LNCaP clone FGC (cell line): ENCODE measurements around the gene PRKAR2A.

Experiments
- DNase-seq: peaks from one replicate; pipeline ENCODE4 v3.0.0-alpha.2; 2011; ENCODE audit warnings: low read depth
- H3K4me3 ChIP-seq: 2 replicates; pipeline ENCODE4 v1.5.1; 2011; ENCODE audit warnings: mild to moderate bottlenecking, low read depth, low read length, control low read depth
- TF ChIP-seq, protein P1 (sequence below): IDR thresholded peaks from 2 replicates; pipeline ENCODE4 v1.5.1; 2012; ENCODE audit warnings: mild to moderate bottlenecking; ENCODE audit not compliant: control insufficient read depth, insufficient read depth; ENCODE audit errors: extremely low read depth

Gene PRKAR2A

DNA sequence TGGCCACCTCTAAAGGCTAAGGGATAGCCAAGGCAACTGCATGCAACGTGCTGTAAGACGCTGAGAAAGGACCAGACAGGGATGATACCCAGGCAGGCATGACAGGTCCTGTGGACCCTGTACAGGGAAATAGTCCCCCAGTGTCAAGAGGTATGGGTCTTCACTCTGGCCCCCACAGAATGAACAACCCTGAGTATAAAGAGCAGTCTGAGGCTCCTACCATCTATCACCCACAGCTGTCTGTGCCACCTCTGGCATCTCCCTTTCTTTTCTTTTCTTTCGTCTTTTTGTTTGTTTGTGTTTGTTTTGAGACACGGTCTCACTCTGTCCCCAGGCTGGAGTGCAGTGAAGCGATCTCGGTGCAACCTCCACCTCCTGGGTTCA is 32.3 kb upstream of the PRKAR2A start:
- TF ChIP-seq, protein P1, sequence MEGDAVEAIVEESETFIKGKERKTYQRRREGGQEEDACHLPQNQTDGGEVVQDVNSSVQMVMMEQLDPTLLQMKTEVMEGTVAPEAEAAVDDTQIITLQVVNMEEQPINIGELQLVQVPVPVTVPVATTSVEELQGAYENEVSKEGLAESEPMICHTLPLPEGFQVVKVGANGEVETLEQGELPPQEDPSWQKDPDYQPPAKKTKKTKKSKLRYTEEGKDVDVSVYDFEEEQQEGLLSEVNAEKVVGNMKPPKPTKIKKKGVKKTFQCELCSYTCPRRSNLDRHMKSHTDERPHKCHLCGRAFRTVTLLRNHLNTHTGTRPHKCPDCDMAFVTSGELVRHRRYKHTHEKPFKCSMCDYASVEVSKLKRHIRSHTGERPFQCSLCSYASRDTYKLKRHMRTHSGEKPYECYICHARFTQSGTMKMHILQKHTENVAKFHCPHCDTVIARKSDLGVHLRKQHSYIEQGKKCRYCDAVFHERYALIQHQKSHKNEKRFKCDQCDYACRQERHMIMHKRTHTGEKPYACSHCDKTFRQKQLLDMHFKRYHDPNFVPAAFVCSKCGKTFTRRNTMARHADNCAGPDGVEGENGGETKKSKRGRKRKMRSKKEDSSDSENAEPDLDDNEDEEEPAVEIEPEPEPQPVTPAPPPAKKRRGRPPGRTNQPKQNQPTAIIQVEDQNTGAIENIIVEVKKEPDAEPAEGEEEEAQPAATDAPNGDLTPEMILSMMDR, result no peak
- H3K4me3 ChIP-seq, result no peak overlapping the region
- no peak for DNase-seq

DNA sequence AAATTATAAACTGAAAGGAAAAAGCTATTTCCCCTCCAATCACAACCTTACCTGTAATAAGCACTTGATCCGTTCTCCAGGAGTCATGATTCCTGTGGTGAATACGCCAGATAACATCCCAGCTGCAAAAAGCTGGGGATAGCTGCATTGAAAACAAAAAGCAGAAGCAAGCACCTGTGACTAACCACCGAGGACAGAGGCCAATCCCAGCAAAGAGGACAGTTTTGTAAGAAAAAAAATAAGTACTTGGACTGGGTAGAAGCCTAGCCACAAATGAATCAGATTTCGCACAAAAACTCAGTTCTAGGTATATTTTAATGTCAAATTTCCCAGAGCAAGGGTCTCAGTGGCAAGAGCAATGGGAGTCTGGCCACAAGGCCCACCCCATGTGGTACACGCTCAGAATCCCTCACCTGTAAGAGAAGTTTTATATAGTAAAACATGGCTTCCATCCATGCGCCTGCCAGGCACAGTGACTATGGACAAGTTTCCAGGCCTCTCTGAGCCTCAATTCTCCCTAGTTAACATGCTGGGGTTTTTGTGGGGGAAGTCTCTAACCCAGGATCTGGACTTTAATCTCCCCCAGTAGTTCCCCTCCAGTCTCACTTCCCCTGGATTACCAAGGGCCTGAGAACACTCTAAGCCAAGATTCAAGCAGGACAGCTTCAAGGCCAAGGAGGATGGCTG is 31.8 kb upstream of the PRKAR2A start:
- H3K4me3 ChIP-seq, result no peak overlapping the region
- TF ChIP-seq, protein P1, result no peak
- DNase-seq, result no peak

DNA sequence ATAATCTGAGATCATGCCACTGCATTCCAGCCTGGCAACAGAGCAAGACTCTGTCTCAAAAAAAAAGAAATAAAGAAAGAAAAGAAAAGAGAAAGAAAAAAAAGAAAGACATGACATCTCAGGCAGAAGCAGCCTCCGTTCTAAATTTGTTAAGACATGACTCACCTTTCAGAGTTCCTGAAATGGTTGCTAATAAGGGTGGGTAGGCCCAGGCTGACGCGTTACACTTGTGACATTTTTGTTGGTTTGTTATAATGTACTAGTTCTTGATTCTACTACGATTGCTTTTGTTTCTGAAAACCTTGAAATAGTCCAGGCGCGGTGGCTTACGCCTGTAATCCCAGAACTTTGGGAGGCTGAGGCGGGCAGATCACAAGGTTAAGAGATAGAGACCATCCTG is 30.0 kb upstream of the PRKAR2A start:
- TF ChIP-seq, protein P1, result no peak
- H3K4me3 ChIP-seq, result no peak overlapping the region
- no peak for DNase-seq

DNA sequence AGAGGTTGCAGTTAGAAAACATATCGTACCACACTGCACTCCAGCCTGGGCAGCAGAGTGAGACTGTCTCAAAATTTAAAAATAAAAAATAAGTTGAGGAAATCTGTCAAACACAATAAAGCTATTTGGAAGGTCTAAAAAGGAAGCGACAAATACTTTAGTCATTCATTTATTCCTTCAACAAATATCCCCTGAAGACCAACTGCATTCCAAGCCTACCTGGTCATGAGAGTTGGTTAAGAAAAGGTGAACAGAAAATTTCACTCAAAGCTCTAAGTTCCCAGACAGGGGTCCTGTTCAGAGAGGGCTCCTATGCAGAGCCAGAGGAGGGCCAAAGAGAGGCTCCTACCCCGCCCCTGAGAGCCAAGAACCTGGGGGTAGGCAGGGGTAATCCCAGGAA is 15.4 kb upstream of the PRKAR2A start:
- no peak overlapping the region for H3K4me3 ChIP-seq
- TF ChIP-seq, protein P1, result no peak
- DNase-seq, result no peak

DNA sequence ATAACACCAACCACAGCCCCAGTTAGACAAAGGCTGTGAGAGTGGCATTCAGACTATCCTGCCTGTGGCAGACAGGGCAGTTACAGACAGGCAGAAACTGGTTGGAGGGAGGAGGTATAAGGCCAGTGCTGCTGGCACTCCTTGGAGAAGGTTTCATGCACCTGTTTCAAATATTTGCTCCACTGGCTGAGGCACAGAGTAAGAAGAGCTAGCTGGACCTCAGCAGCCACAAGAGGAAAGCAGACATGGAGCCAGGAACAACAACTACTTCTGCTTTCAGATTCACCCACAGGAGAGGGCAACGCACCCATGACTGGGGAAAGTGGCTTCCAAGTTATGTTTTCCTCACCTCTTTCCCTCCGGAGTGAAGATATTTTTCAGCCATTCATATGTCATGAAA is 11.5 kb upstream of the PRKAR2A start:
- TF ChIP-seq, protein P1, result no peak
- no peak for DNase-seq
- H3K4me3 ChIP-seq, result no peak overlapping the region

DNA sequence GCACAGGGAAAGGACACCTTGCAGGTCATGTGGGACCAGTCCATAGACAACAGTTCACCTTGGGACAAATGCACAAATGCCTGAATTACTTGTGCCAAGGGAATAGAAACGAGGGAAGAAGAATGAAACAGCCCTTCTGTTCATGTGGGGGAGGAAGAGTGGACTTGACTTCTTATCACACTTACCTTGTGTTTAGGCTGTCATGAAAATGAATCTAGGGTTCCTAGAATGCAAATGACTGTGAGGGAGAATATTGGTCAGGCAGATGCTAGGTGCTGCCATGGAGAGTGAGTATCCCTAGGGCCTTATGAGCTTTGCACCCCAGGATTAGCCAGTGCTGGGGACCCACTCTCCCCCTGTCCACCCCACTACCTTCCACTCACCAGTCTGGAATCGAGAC is 11.0 kb upstream of the PRKAR2A start:
- TF ChIP-seq, protein P1, result no peak
- H3K4me3 ChIP-seq, result no peak overlapping the region
- DNase-seq, result no peak

DNA sequence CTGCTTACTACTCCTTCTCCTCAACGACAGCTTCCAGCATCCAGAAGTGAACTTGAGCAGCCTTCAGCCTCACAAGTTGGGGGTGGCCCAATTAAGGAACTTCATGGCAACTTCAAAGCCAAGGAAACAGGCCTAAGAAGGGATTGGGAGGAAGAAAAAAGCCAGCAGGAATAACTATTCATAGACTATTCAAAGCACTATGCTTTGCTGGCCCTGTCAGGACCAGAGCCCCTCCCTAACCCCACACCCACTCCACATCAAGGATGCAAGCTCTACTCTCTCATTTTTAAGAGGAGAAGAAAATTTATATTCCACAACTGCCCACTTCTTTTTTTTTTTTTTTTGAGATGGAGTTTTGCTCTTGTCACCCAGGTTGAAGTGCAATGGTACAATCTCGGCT is 10.0 kb upstream of the PRKAR2A start:
- TF ChIP-seq, protein P1, result no peak
- DNase-seq, result no peak

More for the DNA sequence above, 10.0 kb upstream of the PRKAR2A start:
- H3K4me3 ChIP-seq, result no peak overlapping the region
